ENCODE results near the gene PGPEP1. TPM values are rescaled to one million over a fixed set of nuclear protein-coding genes. Genes with fewer than 3 reads are reported as not detected.

PGPEP1 gene
- total RNA-seq, 1 experiment from 2014 or later: 11.7 TPM

GRCh38 chr19:18416778-18417249 is 76.4 kb downstream of the PGPEP1 start:
- H3K27ac ChIP-seq: peak overlapping the region; percentile 39
- H3K27me3 ChIP-seq: no peaks in the 10 kb centered on the region
- peak; percentile 87 to 88 for DNase-seq
- peak overlapping the region; percentile 71 for H3K4me3 ChIP-seq
- no peaks in the 10 kb centered on the region for H3K9me3 ChIP-seq (replicated peaks)
- H3K4me1 ChIP-seq: peaks cover 27% of the 10 kb centered on the region
- H3K36me3 ChIP-seq: no peaks in the 10 kb centered on the region

GRCh38 chr19:18417250-18418028 is 77.0 kb downstream of the PGPEP1 start:
- Histone ChIP-seq H3K36me3 (no peaks in the 10 kb centered on the region), H3K4me3 (peak overlapping the region; percentile 71), H3K27ac (peak overlapping the region; percentile 39), H3K4me1 (peaks cover 27% of the 10 kb centered on the region), H3K9me3 (replicated peaks) (no peaks in the 10 kb centered on the region), H3K27me3 (no peaks in the 10 kb centered on the region)
- peak; percentile 90 to 91 for DNase-seq

GRCh38 chr19:18418029-18418482 is 77.7 kb downstream of the PGPEP1 start:
- peaks cover 27% of the 10 kb centered on the region for H3K4me1 ChIP-seq
- H3K27me3 ChIP-seq: no peaks in the 10 kb centered on the region
- peak overlapping the region; percentile 71 for H3K4me3 ChIP-seq
- H3K36me3 ChIP-seq: no peaks in the 10 kb centered on the region
- no peaks in the 10 kb centered on the region for H3K9me3 ChIP-seq (replicated peaks)
- H3K27ac ChIP-seq: no peak overlapping the region
- no peak for DNase-seq

- H3K27me3 ChIP-seq: no peaks in the 10 kb centered on the region
- DNase-seq: peak; percentile 54 to 71
- H3K9me3 ChIP-seq (replicated peaks): no peaks in the 10 kb centered on the region
- H3K36me3 ChIP-seq: no peaks in the 10 kb centered on the region
- peaks cover 27% of the 10 kb centered on the region for H3K4me1 ChIP-seq
- peak overlapping the region; percentile 71 for H3K4me3 ChIP-seq
- no peak overlapping the region for H3K27ac ChIP-seq
These were observed 78.2 kb downstream of the PGPEP1 start for GRCh38 chr19:18418483-18419194.

GRCh38 chr19:18419195-18419698 is 78.8 kb downstream of the PGPEP1 start, which contains the start of gene SSBP4:
TSS of gene SSBP4 (plus strand) at chr19:18419398. CDS start at chr19:18419649, 251 bp downstream.
- H3K9me3 ChIP-seq (replicated peaks): no peaks in the 10 kb centered on the region
- no peaks in the 10 kb centered on the region for H3K27me3 ChIP-seq
- peak within 1 kb of the TSS; percentile 58 for H3K27ac ChIP-seq
- H3K4me3 ChIP-seq: peak within 1 kb of the TSS; percentile 71
- H3K36me3 ChIP-seq: no peaks in the 10 kb centered on the region
- H3K4me1 ChIP-seq: peaks cover 25% of the 10 kb centered on the region
- peak; percentile 71 to 85 for DNase-seq

Other genes with a start within 250 kb of the PGPEP1 start
- 4.3 and 4.5 TPM in 2 replicates for gene MAST3, start 242.8 kb upstream of the PGPEP1 start, total RNA-seq (2014; rRNA removed; shearing (Covaris generic))
- gene PIK3R2, start 187.4 kb upstream of the PGPEP1 start, total RNA-seq (2014; rRNA removed; shearing (Covaris generic)): 35.0 and 39.0 TPM in 2 replicates
- gene IFI30, start 166.8 kb upstream of the PGPEP1 start, total RNA-seq (2014; rRNA removed; shearing (Covaris generic)): 0.67 and 1.2 TPM in 2 replicates
- gene MPV17L2, start 147.4 kb upstream of the PGPEP1 start, total RNA-seq (2014; rRNA removed; shearing (Covaris generic)): 31.3 and 31.7 TPM in 2 replicates
- gene RAB3A, start 136.6 kb upstream of the PGPEP1 start, total RNA-seq (2014; rRNA removed; shearing (Covaris generic)): 2.3 and 2.7 TPM in 2 replicates
- 0.81 and 1.3 TPM in 2 replicates for gene PDE4C, start 114.2 kb upstream of the PGPEP1 start, total RNA-seq (2014; rRNA removed; shearing (Covaris generic))
- 0.03 and 0.06 TPM in 2 replicates for gene IQCN, start 66.1 kb upstream of the PGPEP1 start, total RNA-seq (2014; rRNA removed; shearing (Covaris generic))
- 70.1 and 94.9 TPM in 2 replicates for gene JUND, start 59.0 kb upstream of the PGPEP1 start, total RNA-seq (2014; rRNA removed; shearing (Covaris generic))
- 378 and 427 TPM in 2 replicates for gene LSM4, start 17.5 kb upstream of the PGPEP1 start, total RNA-seq (2014; rRNA removed; shearing (Covaris generic))
- gene GDF15, start 45.6 kb downstream of the PGPEP1 start, total RNA-seq (2014; rRNA removed; shearing (Covaris generic)): 17.5 and 27.1 TPM in 2 replicates
- gene LRRC25, start 57.0 kb downstream of the PGPEP1 start, total RNA-seq (2014; rRNA removed; shearing (Covaris generic)): not detected in 2 replicates
- gene SSBP4, start 78.8 kb downstream of the PGPEP1 start, total RNA-seq (2014; rRNA removed; shearing (Covaris generic)): 63.0 and 73.0 TPM in 2 replicates
- gene ISYNA1, start 97.5 kb downstream of the PGPEP1 start, total RNA-seq (2014; rRNA removed; shearing (Covaris generic)): 7.4 and 7.5 TPM in 2 replicates
- 9.1 and 10.1 TPM in 2 replicates for gene ELL, start 181.5 kb downstream of the PGPEP1 start, total RNA-seq (2014; rRNA removed; shearing (Covaris generic))
- 86.8 and 88.3 TPM in 2 replicates for gene FKBP8, start 203.0 kb downstream of the PGPEP1 start, total RNA-seq (2014; rRNA removed; shearing (Covaris generic))
- gene KXD1, start 217.3 kb downstream of the PGPEP1 start, total RNA-seq (2014; rRNA removed; shearing (Covaris generic)): 71.0 and 75.8 TPM in 2 replicates
- gene UBA52, start 231.3 kb downstream of the PGPEP1 start, total RNA-seq (2014; rRNA removed; shearing (Covaris generic)): 1,236 and 1,352 TPM in 2 replicates
- 24.8 TPM in 2 replicates for gene REX1BD, start 248.2 kb downstream of the PGPEP1 start, total RNA-seq (2014; rRNA removed; shearing (Covaris generic))